GM23338 (cell line): ENCODE data around the gene FARS2. TPM values are rescaled to one million over a fixed set of nuclear protein-coding genes. Genes with fewer than 3 reads are reported as not detected.

Experiments used
- ATAC-seq: fragments of 200-7000 bp; cut with Tn5 transposase; 3 replicates; pipeline ENCODE4 v1.9.1; 2020
- DNase-seq: peaks from one replicate; pipeline ENCODE4 v3.0.0-alpha.2; 2015; ENCODE audit warnings: low spot score
- H2AFZ ChIP-seq: fragments of 200-600 bp; sonication (generic); 2 replicates; pipeline ENCODE4 v1.8.0; 2016; ENCODE audit warnings: antibody characterized with exemption, mild to moderate bottlenecking, moderate library complexity
- H3F3A ChIP-seq: fragments of 200-600 bp; sonication (generic); replicated peaks from 2 replicates; pipeline ENCODE4 v1.8.0; 2017; ENCODE audit warnings: antibody characterized with exemption, mixed run types, low read depth
- H3K27ac ChIP-seq: fragments of 200-600 bp; sonication (generic); 2 replicates; pipeline ENCODE4 v1.6.1; 2016; ENCODE audit warnings: low read depth
- H3K27me3 ChIP-seq: fragments of 200-600 bp; sonication (generic); 2 replicates; pipeline ENCODE4 v1.8.0; 2016; ENCODE audit warnings: mild to moderate bottlenecking, mixed run types, moderate library complexity; ENCODE audit not compliant: insufficient read depth
- H3K36me3 ChIP-seq: fragments of 200-600 bp; sonication (generic); 2 replicates; pipeline ENCODE4 v1.8.0; 2016; ENCODE audit warnings: mild to moderate bottlenecking; ENCODE audit not compliant: insufficient read depth
- H3K4me1 ChIP-seq: fragments of 200-600 bp; sonication (generic); 2 replicates; pipeline ENCODE4 v1.8.0; 2016; ENCODE audit warnings: mild to moderate bottlenecking, moderate library complexity; ENCODE audit not compliant: insufficient read depth
- H3K4me2 ChIP-seq: fragments of 200-600 bp; sonication (generic); 2 replicates; pipeline ENCODE4 v1.7.1; 2017; ENCODE audit warnings: mixed run types
- H3K4me3 ChIP-seq: fragments of 200-600 bp; sonication (generic); 2 replicates; pipeline ENCODE4 v1.6.1; 2016; ENCODE audit warnings: mixed run types
- H3K79me2 ChIP-seq: fragments of 200-600 bp; sonication (generic); replicated peaks from 2 replicates; pipeline ENCODE4 v1.8.0; 2017; ENCODE audit warnings: mild to moderate bottlenecking; ENCODE audit not compliant: insufficient read depth
- H3K9me2 ChIP-seq: fragments of 200-600 bp; sonication (generic); 2 replicates; pipeline ENCODE4 v1.8.0; 2017; ENCODE audit not compliant: insufficient read depth
- H4K20me1 ChIP-seq: fragments of 200-600 bp; sonication (generic); replicated peaks from 2 replicates; pipeline ENCODE4 v1.8.0; 2017; ENCODE audit warnings: mild to moderate bottlenecking; ENCODE audit not compliant: insufficient read depth
- H3K27ac Mint-ChIP-seq: 2 replicates; pipeline ENCODE4 v1.8.0; 2020; ENCODE audit warnings: inconsistent platforms, mild to moderate bottlenecking, moderate library complexity, mixed read lengths
- H3K27me3 Mint-ChIP-seq: 3 replicates; pipeline ENCODE4 v1.8.0; 2022; ENCODE audit warnings: low read depth, mild to moderate bottlenecking, moderate library complexity, mixed read lengths, inconsistent platforms; ENCODE audit not compliant: insufficient read depth, poor library complexity
- H3K36me3 Mint-ChIP-seq: 3 replicates; pipeline ENCODE4 v1.8.0; 2021; ENCODE audit warnings: low read depth, mild to moderate bottlenecking, inconsistent platforms, moderate library complexity, mixed read lengths
- H3K4me1 Mint-ChIP-seq: 3 replicates; pipeline ENCODE4 v1.8.0; 2020; ENCODE audit warnings: mild to moderate bottlenecking, inconsistent platforms, mixed read lengths
- H3K4me3 Mint-ChIP-seq: 3 replicates; pipeline ENCODE4 v1.8.0; 2021; ENCODE audit warnings: moderate library complexity, mild to moderate bottlenecking, inconsistent platforms, mixed read lengths
- H3K9me3 Mint-ChIP-seq: 3 replicates; pipeline ENCODE4 v1.8.0; 2020; ENCODE audit warnings: moderate library complexity, mild to moderate bottlenecking, inconsistent platforms, mixed read lengths
- EZH2 ChIP-seq: fragments of 200-600 bp; sonication (generic); IDR thresholded peaks from one replicate; pipeline ENCODE4 v1.8.0; 2017; ENCODE audit warnings: antibody characterized with exemption, mild to moderate bottlenecking, low read depth; ENCODE audit not compliant: unreplicated experiment
- ZNF462 ChIP-seq: fragments of 250-450 bp; sonication (Bioruptor Pico); IDR thresholded peaks from 2 replicates; pipeline ENCODE4 v1.5.0; 2020; ENCODE audit warnings: mild to moderate bottlenecking, moderate library complexity
- polyA plus RNA-seq: library from polyadenylated mRNA; unstranded; fragments of >200 nt; fragmentation: Nextera tagmentation; extraction: Ambion mirVana; gene quantifications from 2 replicates; pipeline ENCODE4 v1.2.1, GENCODE V29; 2016
- total RNA-seq: library from RNA; depleted of rRNA; stranded (reverse); fragments of >200 nt; shearing (Covaris generic); gene quantifications from 2 replicates; pipeline ENCODE4 v1.2.3, GENCODE V29; 2014
- TF ChIP-seq, protein P1 (sequence below): IDR thresholded peaks from 2 replicates; pipeline ENCODE4 v1.6.1; 2016; ENCODE audit warnings: antibody characterized with exemption
- TF ChIP-seq, protein P2 (sequence below), 2 experiments: fragments of 200-600 bp in 1 of 2; sonication (generic) in 1 of 2; conservative IDR thresholded peaks; 2 replicates each; pipeline versions ENCODE4 v1.5.1 to v1.6.1; 2016 to 2017; ENCODE audit warnings: antibody characterized with exemption in 2 of 2, low read depth in 2 of 2, mild to moderate bottlenecking in 2 of 2, moderate library complexity in 1 of 2

The FARS2 gene
- total and polyA plus RNA-seq, 2 experiments from 2014 or later, result 7.6 to 19.0 TPM

- no peak overlapping the region for H2AFZ ChIP-seq
- Mint-ChIP-seq H3K4me1 (peaks cover 25% of the 10 kb centered on the region), H3K27me3 (peaks cover 3% of the 10 kb centered on the region), H3K36me3 (no peaks in the 10 kb centered on the region), H3K27ac (no peak overlapping the region), H3K4me3 (no peak overlapping the region), H3K9me3 (no peaks in the 10 kb centered on the region)
- no peaks in the 10 kb centered on the region for H4K20me1 ChIP-seq
- DNase-seq, result no peak
- no peak overlapping the region for H3K4me3 ChIP-seq
- no peaks in the 10 kb centered on the region for H3K27me3 ChIP-seq
- no peak for TF ChIP-seq ZNF462 (CRISPR knock-in tag)
- TF ChIP-seq, protein P1, sequence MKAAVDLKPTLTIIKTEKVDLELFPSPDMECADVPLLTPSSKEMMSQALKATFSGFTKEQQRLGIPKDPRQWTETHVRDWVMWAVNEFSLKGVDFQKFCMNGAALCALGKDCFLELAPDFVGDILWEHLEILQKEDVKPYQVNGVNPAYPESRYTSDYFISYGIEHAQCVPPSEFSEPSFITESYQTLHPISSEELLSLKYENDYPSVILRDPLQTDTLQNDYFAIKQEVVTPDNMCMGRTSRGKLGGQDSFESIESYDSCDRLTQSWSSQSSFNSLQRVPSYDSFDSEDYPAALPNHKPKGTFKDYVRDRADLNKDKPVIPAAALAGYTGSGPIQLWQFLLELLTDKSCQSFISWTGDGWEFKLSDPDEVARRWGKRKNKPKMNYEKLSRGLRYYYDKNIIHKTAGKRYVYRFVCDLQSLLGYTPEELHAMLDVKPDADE, result no peak
- no peaks in the 10 kb centered on the region for H3K79me2 ChIP-seq
- no peaks in the 10 kb centered on the region for H3F3A ChIP-seq
- no peak for ATAC-seq
- H3K4me2 ChIP-seq, result no peak overlapping the region
- no peak overlapping the region for H3K27ac ChIP-seq
- H3K9me2 ChIP-seq, result no peaks in the 10 kb centered on the region
- no peaks in the 10 kb centered on the region for H3K36me3 ChIP-seq
- no peaks in the 10 kb centered on the region for H3K4me1 ChIP-seq
These were observed 467.7 kb downstream of the FARS2 start for GRCh38 chr6:5729080-5729434.

DNA sequence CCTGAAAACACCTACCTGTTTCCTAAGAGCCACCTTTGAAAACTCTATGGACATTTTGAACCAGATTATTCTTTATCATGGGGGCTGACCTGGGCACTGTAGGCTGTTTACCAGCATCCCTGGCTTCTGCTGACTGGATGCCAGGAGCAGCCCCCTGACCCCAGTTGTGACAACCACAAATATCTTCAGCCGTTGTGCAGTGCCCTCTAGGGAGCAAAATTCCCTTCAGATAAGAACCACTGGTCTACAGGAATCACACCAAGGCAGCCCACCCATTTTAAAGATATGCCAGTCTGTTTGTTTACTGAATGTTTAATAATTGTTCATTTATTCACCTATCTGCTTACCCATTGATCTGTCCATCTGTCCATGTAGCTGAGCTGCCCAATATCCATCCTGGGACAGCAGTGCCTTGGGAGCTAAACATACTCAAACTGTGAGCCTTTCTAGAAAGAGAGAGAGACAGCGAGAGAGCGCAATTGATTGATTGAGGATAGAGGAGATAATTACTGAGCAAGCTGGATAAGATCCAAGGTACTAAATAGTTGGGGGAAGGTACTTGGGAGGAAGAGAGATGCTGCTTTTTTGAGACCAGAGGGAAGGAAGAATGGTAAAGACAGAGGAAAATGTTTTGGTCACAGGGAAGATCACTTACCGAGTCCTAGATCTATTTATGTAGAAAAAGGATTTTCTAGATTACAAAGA, 468.7 kb downstream of the FARS2 start:
- Histone ChIP-seq H3K27ac (peak overlapping the region; percentile 45; the same call in 1 of the 2 replicates), H3K36me3 (no peaks in the 10 kb centered on the region), H3K27me3 (no peaks in the 10 kb centered on the region), H3K4me1 (no peaks in the 10 kb centered on the region), H3F3A (no peaks in the 10 kb centered on the region), H3K79me2 (no peaks in the 10 kb centered on the region), H3K9me2 (no peaks in the 10 kb centered on the region), H2AFZ (no peak overlapping the region), H3K4me2 (no peak overlapping the region), H3K4me3 (no peak overlapping the region), H4K20me1 (no peaks in the 10 kb centered on the region)
- H3K27me3 Mint-ChIP-seq, result peaks cover 3% of the 10 kb centered on the region
- peaks cover 23% of the 10 kb centered on the region for H3K4me1 Mint-ChIP-seq
- H3K27ac Mint-ChIP-seq, result no peak overlapping the region
- ATAC-seq, result peak; percentile 46
- no peak overlapping the region for H3K4me3 Mint-ChIP-seq
- H3K9me3 Mint-ChIP-seq, result no peaks in the 10 kb centered on the region
- DNase-seq, result no peak
- TF ChIP-seq, protein P2, sequence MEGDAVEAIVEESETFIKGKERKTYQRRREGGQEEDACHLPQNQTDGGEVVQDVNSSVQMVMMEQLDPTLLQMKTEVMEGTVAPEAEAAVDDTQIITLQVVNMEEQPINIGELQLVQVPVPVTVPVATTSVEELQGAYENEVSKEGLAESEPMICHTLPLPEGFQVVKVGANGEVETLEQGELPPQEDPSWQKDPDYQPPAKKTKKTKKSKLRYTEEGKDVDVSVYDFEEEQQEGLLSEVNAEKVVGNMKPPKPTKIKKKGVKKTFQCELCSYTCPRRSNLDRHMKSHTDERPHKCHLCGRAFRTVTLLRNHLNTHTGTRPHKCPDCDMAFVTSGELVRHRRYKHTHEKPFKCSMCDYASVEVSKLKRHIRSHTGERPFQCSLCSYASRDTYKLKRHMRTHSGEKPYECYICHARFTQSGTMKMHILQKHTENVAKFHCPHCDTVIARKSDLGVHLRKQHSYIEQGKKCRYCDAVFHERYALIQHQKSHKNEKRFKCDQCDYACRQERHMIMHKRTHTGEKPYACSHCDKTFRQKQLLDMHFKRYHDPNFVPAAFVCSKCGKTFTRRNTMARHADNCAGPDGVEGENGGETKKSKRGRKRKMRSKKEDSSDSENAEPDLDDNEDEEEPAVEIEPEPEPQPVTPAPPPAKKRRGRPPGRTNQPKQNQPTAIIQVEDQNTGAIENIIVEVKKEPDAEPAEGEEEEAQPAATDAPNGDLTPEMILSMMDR (conservative IDR thresholded peaks at IDR 0.05; ENCODE audit: low read depth in 2 of 2), result peak in 1 of 2 experiments; percentile 48; a peak in 3 of 4 replicates
- no peak for TF ChIP-seq EZH2
- no peaks in the 10 kb centered on the region for H3K36me3 Mint-ChIP-seq
